Aorta (tissue), 5 donors: ENCODE results near the gene BRINP1. TPM values are rescaled to one million over a fixed set of nuclear protein-coding genes. Genes with fewer than 3 reads are reported as not detected.
"Not testable (repeated sequence)": the region's sequence is repeated elsewhere in the genome, so short reads cannot be mapped to it uniquely, and the experiment has no call there.

ENCODE experiments used
- ATAC-seq: fragments of 200-7000 bp; cut with Tn5 transposase; one replicate; pipeline ENCODE4 v1.9.1; 2022; ENCODE audit warnings: moderate library complexity; ENCODE audit not compliant: low FRiP score
- DNase-seq, 2 donors: peaks; one replicate each; pipeline ENCODE4 v3.0.0-alpha.2; 2020
- H3K27ac ChIP-seq, 2 donors: one replicate each; pipeline ENCODE4 v1.5.1; 2013; ENCODE audit warnings: low read length in 2 of 2, mild to moderate bottlenecking in 2 of 2, moderate library complexity in 2 of 2, control low read depth in 1 of 2, inconsistent platforms in 1 of 2, low read depth in 1 of 2
- H3K27me3 ChIP-seq, 2 donors: one replicate each; pipeline ENCODE4 v1.6.1; 2013; ENCODE audit warnings: control low read depth in 1 of 2, low read length in 1 of 2, mild to moderate bottlenecking in 1 of 2, moderate library complexity in 1 of 2; ENCODE audit not compliant: insufficient read depth in 2 of 2, control insufficient read depth in 1 of 2
- H3K36me3 ChIP-seq, 2 donors: one replicate each; pipeline ENCODE4 v1.6.1; 2013; ENCODE audit warnings: control low read depth in 1 of 2, low read length in 1 of 2, mild to moderate bottlenecking in 1 of 2; ENCODE audit not compliant: insufficient read depth in 2 of 2, control insufficient read depth in 1 of 2
- H3K4me1 ChIP-seq, 2 donors: one replicate each; pipeline ENCODE4 v1.6.1; 2013; ENCODE audit warnings: low read length in 2 of 2, control low read depth in 1 of 2, mild to moderate bottlenecking in 1 of 2, moderate library complexity in 1 of 2; ENCODE audit not compliant: insufficient read depth in 2 of 2, control insufficient read depth in 1 of 2
- H3K4me3 ChIP-seq, 2 donors: one replicate each; pipeline ENCODE4 v1.5.1; 2013; ENCODE audit warnings: low read length in 2 of 2, control low read depth in 1 of 2, mild to moderate bottlenecking in 1 of 2
- H3K9me3 ChIP-seq: one replicate; pipeline ENCODE4 v1.6.1; 2013; ENCODE audit warnings: mild to moderate bottlenecking, low read length; ENCODE audit not compliant: control insufficient read depth
- WGBS, 2 donors: extraction: QIAGEN DNeasy Blood & Tissue Kit; methylation state at CpG; one replicate each; pipeline ENCODE4 v1.1.7; 2013; 5-methylcytosine and 5-hydroxymethylcytosine counted together
- intact Hi-C, 2 donors: fragments of 100-400 bp; cut with DNase I; formaldehyde crosslinking; loops; one replicate each; pipeline versions ENCODE4 v1.14.2 to v1.15.0; 2022
- polyA plus RNA-seq, 2 donors: library from polyadenylated mRNA; stranded (reverse); fragments of 200-250 nt; gene quantifications; one replicate each; pipeline ENCODE4 v1.2.3, GENCODE V29; 2013
- total RNA-seq, 2 donors: library from RNA; stranded (reverse); fragmentation: NEBNext Ultra II Directional; extraction: Animal tissue kit (Norgen Biotek cat#: 25700); gene quantifications; one replicate each; pipeline ENCODE4 v1.2.1, GENCODE V29; 2021
- donor health status: healthy with polysubstance abuse.
- donor health status: Bipolar disorder and iron deficiency.
- donor health status: DM: no; HTN: no; CAD: no.
- donor health status: DM: no; HTN: no; CAD: no.
- donor health status: DM: yes; HTN: yes; CAD: no.

BRINP1 gene
- total and polyA plus RNA-seq, 4 donors, result 0.23 to 5.0 (median 0.55) TPM

- DNase-seq (no peak), ATAC-seq (no peak)
- intact Hi-C loops, result loop anchor here in 1 of 2 donors (10.0 kb wide), 1 partner anchor 56 kb away; no protein-coding TSS in a partner anchor
- no peak overlapping the region for H3K4me3 ChIP-seq
- no peaks in the 10 kb centered on the region for H3K36me3 ChIP-seq
- WGBS, 2 donors, result 94% methylated on average over 3 of the region's 3 CpGs
- H3K27ac ChIP-seq, result no peak overlapping the region
- H3K4me1 ChIP-seq, result peaks cover 0 to 1% of the 10 kb centered on the region in 2 donors
- H3K27me3 ChIP-seq, result peaks cover 0 to 1% of the 10 kb centered on the region in 2 donors
- peaks cover 2% of the 10 kb centered on the region for H3K9me3 ChIP-seq
Measured at GRCh38 chr9:119180897-119181296, 188.3 kb downstream of the BRINP1 start.

GRCh38 chr9:119179701-119180100 lies 189.5 kb downstream of the BRINP1 start:
- H3K4me1 ChIP-seq, result peaks cover 0 to 1% of the 10 kb centered on the region in 2 donors
- no peak for DNase-seq
- ATAC-seq, result no peak
- intact Hi-C loops, result loop anchor here in 1 of 2 donors (10.0 kb wide), 1 partner anchor 55 kb away; no protein-coding TSS in a partner anchor
- H3K27me3 ChIP-seq, result peaks cover 0 to 1% of the 10 kb centered on the region in 2 donors
- peaks cover 2% of the 10 kb centered on the region for H3K9me3 ChIP-seq
- H3K27ac ChIP-seq, result no peak overlapping the region
- H3K4me3 ChIP-seq, result no peak overlapping the region
- H3K36me3 ChIP-seq, result no peaks in the 10 kb centered on the region
- 78 to 80% methylated on average over 3 of the region's 3 CpGs for WGBS, 2 donors

- intact Hi-C loops, result no loop called here
- H3K4me1 ChIP-seq, result no peaks in the 10 kb centered on the region
- no peak overlapping the region for H3K27ac ChIP-seq
- no peak overlapping the region for H3K4me3 ChIP-seq
- DNase-seq, result no peak
- H3K27me3 ChIP-seq, result peaks cover 0 to 1% of the 10 kb centered on the region in 2 donors
- no peaks in the 10 kb centered on the region for H3K9me3 ChIP-seq
- H3K36me3 ChIP-seq, result no peaks in the 10 kb centered on the region
- no peak for ATAC-seq
- 79 to 80% methylated on average over 9 of the region's 9 CpGs for WGBS, 2 donors
Measured at GRCh38 chr9:119177196-119177595, 192.0 kb downstream of the BRINP1 start.

GRCh38 chr9:119175581-119175980 lies 193.7 kb downstream of the BRINP1 start:
- DNase-seq, result no peak
- Histone ChIP-seq H3K9me3 (no peaks in the 10 kb centered on the region), H3K4me3 (no peak overlapping the region), H3K4me1 (no peaks in the 10 kb centered on the region), H3K27ac (no peak overlapping the region), H3K27me3 (peaks cover 0 to 1% of the 10 kb centered on the region in 2 donors), H3K36me3 (no peaks in the 10 kb centered on the region)
- ATAC-seq, result no peak
- intact Hi-C loops, result no loop called here
- 70 to 72% methylated on average over 1 of the region's 1 CpG for WGBS, 2 donors

- ATAC-seq, DNase-seq, H3K9me3 ChIP-seq, H3K27me3 ChIP-seq, H3K4me1 ChIP-seq, H3K4me3 ChIP-seq, intact Hi-C loops, H3K27ac ChIP-seq, H3K36me3 ChIP-seq: not testable (repeated sequence)
- 25 to 27% methylated on average over 22 to 27 of the region's 27 CpGs for WGBS, 2 donors
Measured at GRCh38 chr9:119169222-119169621, 200.0 kb downstream of the BRINP1 start.

GRCh38 chr9:119167876-119168275 lies 201.4 kb downstream of the BRINP1 start:
- intact Hi-C loops, result no loop called here
- WGBS, 2 donors, result 95 to 98% methylated on average over 16 of the region's 16 CpGs
- Histone ChIP-seq H3K9me3 (no peaks in the 10 kb centered on the region), H3K4me1 (no peaks in the 10 kb centered on the region), H3K27me3 (no peaks in the 10 kb centered on the region), H3K4me3 (no peak overlapping the region), H3K36me3 (no peaks in the 10 kb centered on the region), H3K27ac (no peak overlapping the region)
- DNase-seq (peak in 1 of 2 donors; percentile 45), ATAC-seq (no peak)

GRCh38 chr9:119167267-119167666 lies 202.0 kb downstream of the BRINP1 start:
- 95 to 96% methylated on average over 21 of the region's 21 CpGs for WGBS, 2 donors

GRCh38 chr9:119166096-119166495 lies 203.1 kb downstream of the BRINP1 start:
- no peaks in the 10 kb centered on the region for H3K9me3 ChIP-seq
- intact Hi-C loops, result no loop called here
- H3K27me3 ChIP-seq, result no peaks in the 10 kb centered on the region

More at GRCh38 chr9:119167267-119167666, 202.0 kb downstream of the BRINP1 start:
- H3K36me3 ChIP-seq, result no peaks in the 10 kb centered on the region
- DNase-seq (peak in 1 of 2 donors; percentile 53), ATAC-seq (no peak)
- no peak overlapping the region for H3K27ac ChIP-seq
- H3K4me3 ChIP-seq, result no peak overlapping the region
- intact Hi-C loops, result no loop called here
- no peaks in the 10 kb centered on the region for H3K4me1 ChIP-seq
- H3K9me3 ChIP-seq, result no peaks in the 10 kb centered on the region
- no peaks in the 10 kb centered on the region for H3K27me3 ChIP-seq

GRCh38 chr9:119165131-119165530 lies 204.1 kb downstream of the BRINP1 start:
- Histone ChIP-seq H3K27me3 (no peaks in the 10 kb centered on the region), H3K9me3 (no peaks in the 10 kb centered on the region), H3K4me3 (no peak overlapping the region), H3K36me3 (no peaks in the 10 kb centered on the region), H3K4me1 (no peaks in the 10 kb centered on the region), H3K27ac (no peak overlapping the region)
- 90 to 93% methylated on average over 1 of the region's 1 CpG for WGBS, 2 donors
- intact Hi-C loops, result no loop called here
- no peak for DNase-seq
- ATAC-seq, result no peak

More at GRCh38 chr9:119166096-119166495, 203.1 kb downstream of the BRINP1 start:
- DNase-seq (no peak), ATAC-seq (no peak)
- Histone ChIP-seq H3K4me1 (no peaks in the 10 kb centered on the region), H3K4me3 (no peak overlapping the region), H3K36me3 (no peaks in the 10 kb centered on the region), H3K27ac (no peak overlapping the region)
